AG04449 (cell line): ENCODE measurements around the gene BCOR.

Experiments
- CTCF ChIA-PET: fragments of 350-600 bp; formaldehyde crosslinking; extraction: SDS; loops from one replicate; lab custom pipeline; 2021; ENCODE audit warnings: antibody characterized with exemption; lab: Yijun Ruan, JAX
- POLR2A ChIA-PET: fragments of 400-600, 350-600 bp; formaldehyde crosslinking; extraction: SDS; loops from one replicate; lab custom pipeline; 2020; ENCODE audit warnings: antibody characterized with exemption, inconsistent platforms; lab: Yijun Ruan, JAX
- DNase-seq: peaks from one replicate; pipeline ENCODE4 v3.0.0-alpha.2; 2010; ENCODE audit warnings: low read depth, low spot score
- H3K4me3 ChIP-seq: 2 replicates; pipeline ENCODE4 v1.5.1; 2011; ENCODE audit warnings: low read depth, mild to moderate bottlenecking, control low read depth, low read length
- TF ChIP-seq, protein P1 (sequence below): IDR thresholded peaks from one replicate; pipeline ENCODE4 v1.5.1; 2011; ENCODE audit warnings: mild to moderate bottlenecking, moderate library complexity, low read length, control low read depth, inconsistent platforms; ENCODE audit not compliant: insufficient read depth; ENCODE audit errors: missing control alignments

BCOR gene

DNA sequence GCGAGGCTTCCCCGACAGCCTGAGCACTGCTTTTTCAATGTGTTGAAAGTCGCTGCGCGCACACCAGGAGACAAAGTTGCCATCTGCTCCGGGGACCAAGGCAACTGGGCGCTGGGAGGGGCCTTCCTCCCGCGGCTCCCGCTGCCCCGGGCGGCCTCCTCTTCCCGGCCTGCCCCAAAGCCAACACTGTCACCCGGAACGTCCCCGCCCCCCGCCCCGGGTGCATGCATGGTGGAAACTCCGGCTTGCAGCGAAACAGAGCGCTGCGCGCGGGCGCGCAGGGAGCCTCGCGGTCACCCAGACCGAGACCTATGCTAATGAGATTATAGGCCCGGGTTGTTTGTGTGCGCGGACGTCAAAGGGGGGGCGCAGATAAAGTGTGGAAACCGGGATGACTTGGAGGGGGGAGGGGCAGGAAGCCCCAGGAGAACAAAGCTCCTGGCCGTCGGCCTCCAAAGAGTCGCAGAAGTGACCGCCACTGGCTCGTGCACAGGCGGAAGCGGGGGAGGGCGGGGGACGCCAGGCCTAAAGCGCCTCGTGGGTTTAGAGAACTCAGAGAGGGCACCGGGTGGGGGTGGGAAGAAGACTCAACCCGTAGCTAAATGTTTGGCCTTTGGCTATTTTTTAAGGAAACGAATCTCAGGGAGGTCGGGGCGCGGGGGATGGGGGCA lies 88.8 kb downstream of the BCOR start:
- CTCF ChIA-PET: no interaction called here
- POLR2A ChIA-PET: no interaction called here
- H3K4me3 ChIP-seq: peak overlapping the region; percentile 6; the same call in 1 of the 2 replicates
- TF ChIP-seq, protein P1, sequence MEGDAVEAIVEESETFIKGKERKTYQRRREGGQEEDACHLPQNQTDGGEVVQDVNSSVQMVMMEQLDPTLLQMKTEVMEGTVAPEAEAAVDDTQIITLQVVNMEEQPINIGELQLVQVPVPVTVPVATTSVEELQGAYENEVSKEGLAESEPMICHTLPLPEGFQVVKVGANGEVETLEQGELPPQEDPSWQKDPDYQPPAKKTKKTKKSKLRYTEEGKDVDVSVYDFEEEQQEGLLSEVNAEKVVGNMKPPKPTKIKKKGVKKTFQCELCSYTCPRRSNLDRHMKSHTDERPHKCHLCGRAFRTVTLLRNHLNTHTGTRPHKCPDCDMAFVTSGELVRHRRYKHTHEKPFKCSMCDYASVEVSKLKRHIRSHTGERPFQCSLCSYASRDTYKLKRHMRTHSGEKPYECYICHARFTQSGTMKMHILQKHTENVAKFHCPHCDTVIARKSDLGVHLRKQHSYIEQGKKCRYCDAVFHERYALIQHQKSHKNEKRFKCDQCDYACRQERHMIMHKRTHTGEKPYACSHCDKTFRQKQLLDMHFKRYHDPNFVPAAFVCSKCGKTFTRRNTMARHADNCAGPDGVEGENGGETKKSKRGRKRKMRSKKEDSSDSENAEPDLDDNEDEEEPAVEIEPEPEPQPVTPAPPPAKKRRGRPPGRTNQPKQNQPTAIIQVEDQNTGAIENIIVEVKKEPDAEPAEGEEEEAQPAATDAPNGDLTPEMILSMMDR: no peak
- DNase-seq: no peak

DNA sequence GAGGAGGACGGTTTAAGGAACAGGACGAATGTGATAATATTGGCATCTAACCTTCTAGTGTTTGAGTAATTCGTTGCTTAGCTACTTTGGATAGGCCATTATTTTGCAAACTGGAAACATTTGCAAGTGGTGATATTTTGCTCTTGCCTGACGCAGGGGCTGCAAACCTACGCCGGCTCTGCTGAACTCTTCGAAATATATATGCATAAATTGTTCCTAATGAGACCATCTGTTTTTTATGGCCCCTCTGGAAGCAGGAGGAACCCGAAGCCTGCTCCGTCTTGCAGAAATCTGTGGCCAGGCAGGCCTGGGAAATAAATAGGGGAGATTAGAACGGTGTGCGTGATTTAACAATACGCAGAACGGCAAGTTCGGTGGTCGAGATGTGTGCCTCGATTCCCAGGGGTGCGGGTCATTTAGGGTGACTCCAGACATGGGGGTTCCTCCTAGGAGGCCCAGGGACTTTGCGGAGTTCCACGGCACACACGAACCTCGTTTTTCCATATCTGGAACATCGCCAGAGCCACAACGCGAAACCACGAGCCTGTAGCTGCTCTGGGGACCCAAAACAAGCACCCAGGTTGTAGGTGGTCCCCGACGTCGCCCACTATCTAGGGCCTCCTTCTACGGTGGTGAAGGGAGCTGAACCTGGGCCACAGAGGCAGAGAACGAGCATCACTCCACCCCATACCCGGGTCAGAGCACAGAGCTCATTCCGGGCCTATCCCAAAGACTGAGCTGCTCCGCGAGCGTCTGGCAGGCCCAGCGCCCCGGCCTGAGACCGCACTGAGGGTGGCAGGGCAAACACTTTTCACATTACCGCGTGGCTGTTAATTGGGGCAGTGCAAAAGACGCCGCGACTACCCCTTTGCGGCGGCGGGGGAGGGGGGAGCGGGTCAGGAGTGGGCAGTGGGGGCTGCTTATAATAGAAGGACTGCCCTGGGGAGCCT lies 89.7 kb downstream of the BCOR start:
- H3K4me3 ChIP-seq: no peak overlapping the region
- no peak for DNase-seq
- ChIA-PET POLR2A (no interaction called here), CTCF (no interaction called here)
- TF ChIP-seq, protein P1: no peak

DNA sequence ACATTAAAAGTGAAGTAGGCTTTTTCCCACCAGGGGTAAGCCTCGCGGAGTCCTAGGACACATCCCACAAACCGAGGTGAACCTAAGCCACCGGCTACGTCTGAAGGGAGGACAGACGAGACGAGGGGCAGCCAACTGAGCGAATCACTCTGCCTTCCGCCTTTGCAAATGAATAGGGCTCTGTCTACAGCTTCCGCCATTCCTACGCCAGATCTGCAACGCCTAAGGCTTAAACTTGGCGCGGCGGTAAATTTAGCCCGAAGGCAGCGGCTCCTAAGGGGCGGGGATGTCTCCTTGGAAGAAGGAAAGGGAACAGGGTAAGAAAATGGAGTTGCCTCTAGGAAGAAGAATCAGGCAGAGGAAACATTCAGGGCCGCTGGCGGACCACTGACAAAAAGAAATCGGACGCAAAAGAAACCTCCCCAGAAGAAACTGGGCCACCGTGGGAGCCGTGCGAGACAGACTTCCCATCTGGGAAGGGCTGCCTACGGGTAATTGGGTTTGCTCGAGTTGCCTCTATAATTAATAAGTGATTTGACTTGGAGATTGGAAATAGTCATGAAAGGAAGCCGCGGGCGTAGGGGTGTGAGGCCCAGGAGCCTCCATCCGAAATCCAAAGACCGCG lies 90.5 kb downstream of the BCOR start:
- TF ChIP-seq, protein P1: no peak
- H3K4me3 ChIP-seq: no peak overlapping the region
- no peak for DNase-seq
- ChIA-PET POLR2A (no interaction called here), CTCF (no interaction called here)

DNA sequence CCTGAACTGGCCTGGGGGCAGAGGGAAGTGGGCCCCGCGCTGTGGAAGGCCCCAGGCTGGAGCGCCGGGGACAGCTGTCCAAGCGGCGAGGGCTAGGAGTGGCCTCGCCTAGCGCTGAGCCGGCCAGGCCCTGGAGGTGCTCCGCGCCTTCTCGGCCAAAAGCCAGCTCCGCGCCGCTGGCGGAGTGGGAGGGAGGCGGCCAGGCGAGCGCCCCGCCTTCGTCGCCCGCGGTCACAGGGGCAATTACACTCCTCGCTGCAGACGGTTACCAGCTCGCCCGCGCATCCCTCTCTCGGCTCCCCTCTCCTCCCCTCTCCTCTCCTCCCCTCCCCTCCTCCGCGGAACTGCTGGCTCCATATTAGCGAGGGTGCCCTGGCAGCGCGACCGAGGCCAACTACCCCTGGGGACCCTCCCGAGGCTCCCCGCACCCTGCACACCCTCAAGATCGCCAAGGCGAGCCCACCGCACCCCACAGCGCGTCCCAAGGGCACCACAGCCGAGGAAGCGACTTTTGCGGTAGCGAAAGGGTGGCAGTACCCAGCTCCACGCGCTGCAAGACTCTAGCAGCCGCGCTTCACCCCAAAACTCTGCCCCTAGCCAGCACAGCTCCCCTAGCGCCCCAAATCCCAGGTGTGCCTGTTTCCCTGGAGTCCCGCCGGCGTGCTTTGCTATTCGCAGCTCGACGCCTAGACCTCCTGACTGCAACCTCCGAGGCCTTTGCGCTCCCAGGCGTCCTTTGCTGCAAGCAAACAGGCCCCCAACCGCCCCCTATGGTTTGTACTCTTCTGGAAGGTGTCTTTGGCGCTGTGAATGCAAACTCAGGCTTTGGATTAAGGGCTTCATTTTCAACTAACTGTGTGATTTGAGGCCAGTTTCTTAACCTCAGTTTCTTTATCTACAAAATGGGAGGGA lies 91.4 kb downstream of the BCOR start:
- POLR2A ChIA-PET: interaction anchor here (0.6 kb wide), 1 partner anchor 223 kb away, joined by 3 read pairs; no protein-coding TSS in a partner anchor
- CTCF ChIA-PET: interaction anchor here (0.6 kb wide), 1 partner anchor 250 kb away, joined by 3 read pairs; no protein-coding TSS in a partner anchor
- DNase-seq: no peak
- TF ChIP-seq, protein P1: no peak
- no peak overlapping the region for H3K4me3 ChIP-seq

DNA sequence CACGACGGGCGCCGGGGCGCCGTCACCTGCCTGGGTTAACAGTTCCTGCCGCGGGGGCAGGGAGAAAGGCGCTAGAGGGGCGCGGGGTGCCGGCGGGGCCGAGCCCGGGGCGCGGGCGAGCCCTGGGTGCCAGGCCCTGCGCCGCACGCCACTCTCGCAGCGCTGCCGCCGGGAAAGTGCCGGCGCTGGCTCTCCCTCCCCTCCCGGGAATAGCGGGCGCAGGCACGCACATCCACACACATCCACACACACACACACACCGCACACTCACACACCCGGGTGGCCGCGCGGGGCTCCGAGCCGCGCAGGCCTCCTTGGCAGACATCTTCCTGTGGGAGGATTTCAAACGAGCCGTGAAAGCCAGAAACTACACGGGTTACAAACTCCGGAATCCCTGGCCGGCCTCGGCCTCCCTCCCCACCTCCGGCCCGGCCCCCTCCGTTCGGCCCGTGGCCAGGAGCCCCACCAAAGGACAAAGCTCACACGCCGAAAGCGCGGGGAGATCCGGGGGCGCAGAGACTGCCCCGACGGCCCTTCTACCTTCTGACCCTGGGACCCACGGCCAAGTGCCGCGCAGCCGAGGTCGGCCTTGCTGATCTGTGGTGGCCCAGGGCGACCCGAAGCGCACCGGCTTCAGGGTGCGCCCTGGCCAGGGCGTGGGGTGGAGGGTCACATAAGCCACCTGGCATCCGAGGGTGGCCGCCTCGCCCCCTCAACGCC lies 92.3 kb downstream of the BCOR start:
- ChIA-PET CTCF (no interaction called here), POLR2A (interaction anchor here (0.6 kb wide), 1 partner anchor 222 kb away, joined by 3 read pairs; no protein-coding TSS in a partner anchor)
- no peak for DNase-seq
- TF ChIP-seq, protein P1: no peak
- no peak overlapping the region for H3K4me3 ChIP-seq
